HFF-Myc (cell line): ENCODE measurements around the gene CCDC85C.

Source experiments
- DNase-seq: peaks from one replicate; pipeline ENCODE4 v3.0.0-alpha.2; 2011; ENCODE audit warnings: low read depth; ENCODE audit errors: extremely low read depth
- H3K4me3 ChIP-seq: replicated peaks from 2 replicates; pipeline ENCODE4 v1.5.1; 2011; ENCODE audit warnings: low read depth, mild to moderate bottlenecking, control low read depth, low read length
- TF ChIP-seq, protein P1 (sequence below): IDR thresholded peaks from 2 replicates; pipeline ENCODE4 v1.5.1; 2012; ENCODE audit warnings: mild to moderate bottlenecking, low read depth, low read length, control low read depth; ENCODE audit errors: missing control alignments

CCDC85C gene

GRCh38 chr14:99508896-99509629 is 94.9 kb downstream of the CCDC85C start:
- DNase-seq = no peak
- TF ChIP-seq, protein P1, sequence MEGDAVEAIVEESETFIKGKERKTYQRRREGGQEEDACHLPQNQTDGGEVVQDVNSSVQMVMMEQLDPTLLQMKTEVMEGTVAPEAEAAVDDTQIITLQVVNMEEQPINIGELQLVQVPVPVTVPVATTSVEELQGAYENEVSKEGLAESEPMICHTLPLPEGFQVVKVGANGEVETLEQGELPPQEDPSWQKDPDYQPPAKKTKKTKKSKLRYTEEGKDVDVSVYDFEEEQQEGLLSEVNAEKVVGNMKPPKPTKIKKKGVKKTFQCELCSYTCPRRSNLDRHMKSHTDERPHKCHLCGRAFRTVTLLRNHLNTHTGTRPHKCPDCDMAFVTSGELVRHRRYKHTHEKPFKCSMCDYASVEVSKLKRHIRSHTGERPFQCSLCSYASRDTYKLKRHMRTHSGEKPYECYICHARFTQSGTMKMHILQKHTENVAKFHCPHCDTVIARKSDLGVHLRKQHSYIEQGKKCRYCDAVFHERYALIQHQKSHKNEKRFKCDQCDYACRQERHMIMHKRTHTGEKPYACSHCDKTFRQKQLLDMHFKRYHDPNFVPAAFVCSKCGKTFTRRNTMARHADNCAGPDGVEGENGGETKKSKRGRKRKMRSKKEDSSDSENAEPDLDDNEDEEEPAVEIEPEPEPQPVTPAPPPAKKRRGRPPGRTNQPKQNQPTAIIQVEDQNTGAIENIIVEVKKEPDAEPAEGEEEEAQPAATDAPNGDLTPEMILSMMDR = no peak

DNA sequence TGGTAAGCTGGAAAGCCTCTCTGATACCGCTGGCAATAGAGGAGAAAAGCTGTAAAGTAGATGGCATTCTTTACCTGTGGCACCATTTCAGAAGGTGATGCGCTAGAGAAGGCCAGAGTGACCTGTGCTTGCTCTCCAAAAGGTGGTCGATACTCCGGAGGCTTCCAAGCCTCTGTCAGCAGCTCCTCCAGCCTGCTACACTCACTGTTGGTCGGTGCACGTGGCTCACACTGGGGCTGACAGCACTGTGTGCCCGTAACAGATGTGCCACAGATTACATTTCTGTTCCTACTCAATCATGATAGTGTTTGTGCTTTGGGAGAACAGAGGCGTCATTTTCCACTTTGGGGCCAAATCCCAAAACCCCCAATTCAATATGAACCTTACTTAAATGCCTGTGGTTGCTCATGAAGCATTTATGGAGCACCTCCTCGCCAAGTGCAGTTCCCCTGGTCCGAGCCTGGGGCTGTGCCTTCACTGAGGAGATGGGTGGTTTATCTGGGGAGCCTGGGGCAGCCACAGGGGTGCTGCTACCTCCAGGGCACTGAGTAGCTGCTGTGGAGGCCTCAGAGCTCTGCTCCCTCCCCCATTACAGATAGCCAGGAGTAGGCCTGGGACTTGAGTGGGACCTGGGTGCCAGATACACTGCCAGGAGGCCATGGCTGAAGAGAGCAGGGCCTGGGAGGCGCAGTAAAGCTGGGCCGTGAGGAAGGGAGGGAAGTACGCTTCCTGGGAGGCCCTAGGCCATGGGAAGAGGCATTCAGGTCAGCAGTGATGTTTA is 96.0 kb downstream of the CCDC85C start:
- DNase-seq = no peak
- TF ChIP-seq, protein P1 = no peak
- H3K4me3 ChIP-seq = no peak overlapping the region

More at GRCh38 chr14:99508896-99509629, 94.9 kb downstream of the CCDC85C start:
- H3K4me3 ChIP-seq = no peak overlapping the region

- TF ChIP-seq, protein P1 = no peak
- H3K4me3 ChIP-seq = no peak overlapping the region
- no peak for DNase-seq
Measured at GRCh38 chr14:99506276-99506675, 97.7 kb downstream of the CCDC85C start.

GRCh38 chr14:99505089-99505488 is 98.9 kb downstream of the CCDC85C start:
- TF ChIP-seq, protein P1 = no peak
- H3K4me3 ChIP-seq = no peak overlapping the region

DNA sequence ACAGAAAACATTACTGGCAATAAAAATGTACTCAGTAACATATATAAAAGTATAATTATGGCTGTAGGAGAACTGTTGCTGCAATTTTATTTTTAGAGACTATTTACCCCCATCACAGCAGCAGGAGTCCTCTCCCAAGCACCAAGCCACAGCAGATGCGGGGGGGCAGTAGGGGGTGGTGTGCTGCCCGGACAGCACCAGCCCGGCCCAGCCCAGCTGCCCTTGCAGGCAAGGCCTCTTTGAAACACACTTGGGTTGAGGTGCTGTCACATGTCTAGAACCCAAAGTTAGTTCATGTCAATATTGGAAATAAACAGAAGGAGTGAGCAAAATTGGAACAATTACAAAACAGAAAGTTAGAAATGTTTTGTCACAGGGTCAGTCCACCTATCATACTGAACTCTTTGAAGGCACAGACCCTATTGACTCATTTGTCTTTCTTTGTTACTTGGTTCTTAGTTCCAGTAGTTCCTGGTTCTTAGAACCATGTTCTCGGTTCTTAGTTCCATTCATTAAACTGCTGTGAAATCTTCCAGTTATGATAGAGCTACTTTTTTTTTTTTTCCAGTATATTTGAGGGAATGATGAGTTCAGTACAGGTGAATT is 100.1 kb downstream of the CCDC85C start:
- DNase-seq = no peak
- no peak overlapping the region for H3K4me3 ChIP-seq
- TF ChIP-seq, protein P1 = no peak

More at GRCh38 chr14:99505089-99505488, 98.9 kb downstream of the CCDC85C start:
- DNase-seq = no peak

- TF ChIP-seq, protein P1 = no peak
- DNase-seq = no peak
- no peak overlapping the region for H3K4me3 ChIP-seq
Measured at GRCh38 chr14:99502989-99503421, 101.0 kb downstream of the CCDC85C start.
